Mesothelial cell of epicardium (in vitro differentiated cells): ENCODE measurements around the gene HOXC9. TPM values are rescaled to one million over a fixed set of nuclear protein-coding genes. Genes with fewer than 3 reads are reported as not detected.

Experiments
- DNase-seq, 2 experiments: peaks; one replicate each; pipeline ENCODE4 v3.0.0; 2021; ENCODE audit warnings: low spot score in 2 of 2; ENCODE audit not compliant: unreplicated experiment in 2 of 2
- H3K27ac Mint-ChIP-seq: 2 replicates; pipeline ENCODE4 v1.8.0; 2021; ENCODE audit warnings: mixed read lengths
- H3K27me3 Mint-ChIP-seq: 2 replicates; pipeline ENCODE4 v1.8.0; 2021; ENCODE audit warnings: low read depth, mixed read lengths
- H3K36me3 Mint-ChIP-seq: 2 replicates; pipeline ENCODE4 v1.8.0; 2021; ENCODE audit warnings: mixed read lengths
- H3K4me1 Mint-ChIP-seq: 2 replicates; pipeline ENCODE4 v1.8.0; 2021; ENCODE audit warnings: mixed read lengths
- H3K4me3 Mint-ChIP-seq: 2 replicates; pipeline ENCODE4 v1.8.0; 2021; ENCODE audit warnings: mild to moderate bottlenecking, moderate library complexity, mixed read lengths
- H3K9me3 Mint-ChIP-seq: 2 replicates; pipeline ENCODE4 v1.8.0; 2021; ENCODE audit warnings: mixed read lengths
- CTCF ChIP-seq: fragments of 200-600 bp; sonication (generic); IDR thresholded peaks from one replicate; pipeline ENCODE4 v1.5.0; 2021; ENCODE audit warnings: antibody characterized with exemption; ENCODE audit not compliant: unreplicated experiment
- total RNA-seq: library from RNA; stranded (reverse); gene quantifications from 3 replicates; pipeline ENCODE4 v1.2.1, GENCODE V29; 2021

HOXC9 gene
- total RNA-seq, 1 donor from 2014 or later: 2.0 TPM

- no peak for DNase-seq
- Mint-ChIP-seq H3K4me1 (peaks cover 28% of the 10 kb centered on the region), H3K4me3 (no peak overlapping the region), H3K27me3 (peaks cover 96% of the 10 kb centered on the region), H3K36me3 (peaks cover 3% of the 10 kb centered on the region), H3K27ac (no peak overlapping the region), H3K9me3 (no peaks in the 10 kb centered on the region)
- no peak for TF ChIP-seq CTCF
These were observed 4.3 kb downstream of the HOXC9 start for GRCh38 chr12:54004063-54004840.

DNA sequence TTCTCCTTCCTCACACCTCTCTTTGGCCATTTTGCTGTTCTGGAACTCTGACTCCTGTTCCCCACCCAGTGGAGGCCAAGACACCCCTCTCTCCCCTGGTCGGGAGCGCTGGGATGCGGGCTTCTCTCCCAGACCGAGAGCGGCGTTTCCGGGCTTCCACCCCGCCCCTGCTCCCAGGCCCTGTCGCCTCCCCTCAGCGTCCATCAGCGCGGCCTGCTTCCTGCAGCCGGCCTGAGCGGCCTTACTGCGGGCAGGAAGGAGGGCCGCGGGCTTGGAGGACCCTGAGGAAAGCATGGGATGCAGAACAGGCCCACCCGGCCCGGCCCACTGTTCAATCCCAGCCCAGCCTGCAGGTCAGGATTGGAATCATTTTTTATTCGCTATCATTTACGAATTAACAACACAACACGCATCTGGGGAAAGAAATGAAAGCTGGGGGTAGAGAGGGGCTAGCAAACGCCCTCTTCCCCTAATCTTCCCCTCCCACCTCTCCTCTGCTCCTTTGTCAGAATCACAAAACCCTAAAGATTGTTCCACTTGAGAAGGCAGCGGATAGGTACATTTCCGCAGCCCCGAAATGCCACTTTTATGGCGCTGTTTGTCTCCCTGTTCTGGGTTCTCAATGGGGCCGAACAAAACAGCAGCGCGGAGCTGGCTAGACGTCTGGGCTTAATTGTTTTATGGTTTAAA is 5.0 kb downstream of the HOXC9 start:
- no peak for DNase-seq

DNA sequence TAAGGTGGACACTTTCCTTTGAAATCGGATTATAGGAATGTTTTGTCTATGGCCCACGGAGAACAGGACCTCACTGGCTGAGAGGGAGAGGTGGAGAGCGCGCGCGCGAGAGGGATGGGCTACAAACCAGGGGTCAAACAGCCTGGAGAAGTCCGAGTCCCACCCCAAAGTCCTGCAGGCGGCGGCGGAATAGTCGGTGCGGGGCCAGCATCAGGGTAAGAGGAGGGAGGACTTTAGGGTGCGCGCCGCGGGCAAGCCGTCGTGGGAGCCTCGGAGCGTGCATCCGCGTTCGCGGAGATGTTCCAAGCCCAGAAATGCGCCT is 5.5 kb downstream of the HOXC9 start:
- no peak for TF ChIP-seq CTCF
- peak overlapping the region; percentile 8 for H3K27ac Mint-ChIP-seq
- peak overlapping the region; percentile 71 for H3K4me3 Mint-ChIP-seq
- peaks cover 3% of the 10 kb centered on the region for H3K36me3 Mint-ChIP-seq
- peaks cover 36% of the 10 kb centered on the region for H3K4me1 Mint-ChIP-seq
- peaks cover 96% of the 10 kb centered on the region for H3K27me3 Mint-ChIP-seq
- no peaks in the 10 kb centered on the region for H3K9me3 Mint-ChIP-seq
- DNase-seq: no peak

More for the DNA sequence above, 5.0 kb downstream of the HOXC9 start:
- no peak for TF ChIP-seq CTCF
- H3K36me3 Mint-ChIP-seq: peaks cover 3% of the 10 kb centered on the region
- peak overlapping the region; percentile 8 for H3K27ac Mint-ChIP-seq
- H3K27me3 Mint-ChIP-seq: peaks cover 96% of the 10 kb centered on the region
- H3K4me3 Mint-ChIP-seq: peak overlapping the region; percentile 71
- no peaks in the 10 kb centered on the region for H3K9me3 Mint-ChIP-seq
- H3K4me1 Mint-ChIP-seq: peaks cover 34% of the 10 kb centered on the region

DNA sequence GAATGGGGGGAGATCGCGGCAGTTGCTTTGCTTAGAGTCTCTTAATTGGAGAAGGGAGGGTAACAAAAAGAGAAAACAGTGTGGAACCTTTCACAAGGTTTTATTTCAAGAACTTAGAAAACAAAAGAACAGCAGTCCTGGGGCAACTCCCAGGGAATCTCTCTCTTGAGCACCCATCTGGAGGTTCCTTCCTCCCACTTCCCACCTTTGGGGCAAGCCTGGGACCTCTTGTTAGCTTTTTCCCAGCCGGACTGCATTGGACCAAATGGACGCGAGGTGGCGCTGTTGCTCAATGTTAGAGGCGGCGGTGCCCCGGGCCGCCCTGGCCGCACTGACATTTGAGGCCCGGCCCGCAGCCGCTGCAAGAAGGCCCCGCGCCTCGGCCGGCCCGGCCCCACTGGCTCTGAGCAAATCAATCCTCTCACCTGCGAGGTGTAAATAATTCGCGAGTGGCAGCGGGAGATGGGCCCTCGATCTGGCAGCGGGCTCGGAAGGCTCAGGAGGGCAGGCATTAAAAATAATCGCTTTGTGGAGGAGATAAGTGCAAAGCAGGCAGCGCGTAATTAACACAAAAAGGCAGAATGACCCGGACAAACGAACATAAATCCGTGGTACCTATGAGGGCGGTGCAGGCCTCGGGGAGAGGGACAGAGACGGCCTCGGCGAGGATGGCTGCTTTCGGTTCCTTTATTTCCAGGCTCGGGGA is 6.0 kb downstream of the HOXC9 start:
- Mint-ChIP-seq H3K27ac (peak overlapping the region; percentile 79), H3K9me3 (no peaks in the 10 kb centered on the region), H3K4me3 (peak overlapping the region; percentile 71), H3K4me1 (peaks cover 40% of the 10 kb centered on the region), H3K36me3 (peaks cover 3% of the 10 kb centered on the region), H3K27me3 (peaks cover 96% of the 10 kb centered on the region)
- DNase-seq: peak; percentile 80 to 95
- TF ChIP-seq CTCF: peak; percentile 99

DNA sequence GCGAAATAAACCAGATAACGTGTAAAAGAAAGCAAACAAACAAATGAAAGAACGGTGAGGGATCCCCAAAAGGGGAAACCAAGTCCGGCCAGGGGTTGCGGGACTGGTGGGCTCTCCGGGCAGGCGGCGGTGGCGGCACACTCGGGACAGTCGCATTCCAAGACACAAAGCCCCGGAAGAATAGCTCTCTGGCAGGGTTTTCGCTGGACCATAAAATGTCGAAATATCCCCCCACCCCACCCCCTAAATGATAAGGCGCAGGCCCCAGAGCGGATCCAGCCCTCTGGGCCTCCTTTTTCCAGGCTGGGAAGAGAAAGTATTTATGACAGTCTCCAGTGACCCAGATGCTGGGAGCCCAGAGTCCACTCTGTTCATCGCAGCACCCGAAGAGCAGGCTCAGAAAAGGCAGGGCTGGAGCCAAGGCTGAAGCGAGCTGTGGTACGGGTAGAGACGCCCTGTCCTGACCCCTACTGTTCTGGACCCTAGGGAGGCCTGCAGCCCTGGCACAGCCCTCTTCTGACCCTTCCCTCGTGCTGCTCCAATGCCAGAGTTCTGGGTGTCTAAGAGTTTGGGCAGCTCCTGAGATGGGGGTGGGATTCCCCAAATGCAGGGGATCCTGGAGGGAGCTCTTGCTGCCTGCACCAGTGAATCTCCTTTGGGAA is 6.7 kb downstream of the HOXC9 start:
- H3K27me3 Mint-ChIP-seq: peaks cover 96% of the 10 kb centered on the region
- H3K4me3 Mint-ChIP-seq: peak overlapping the region; percentile 71
- peaks cover 46% of the 10 kb centered on the region for H3K4me1 Mint-ChIP-seq
- no peak for DNase-seq
- peaks cover 4% of the 10 kb centered on the region for H3K36me3 Mint-ChIP-seq
- TF ChIP-seq CTCF: no peak
- no peaks in the 10 kb centered on the region for H3K9me3 Mint-ChIP-seq
- H3K27ac Mint-ChIP-seq: peak overlapping the region; percentile 26
